Stomach (tissue), 9 donors: ENCODE data around the gene JMJD1C. TPM values are rescaled to one million over a fixed set of nuclear protein-coding genes. Genes with fewer than 3 reads are reported as not detected.

ENCODE experiments used
- DNase-seq, 2 donors: peaks; one replicate each; pipeline versions ENCODE4 v3.0.0 to v3.0.0-alpha.2; 2013 to 2019
- H3K27ac ChIP-seq, 5 donors: fragments of 200-600 bp in 4 of 5; sonication (generic) in 4 of 5; one replicate each; pipeline ENCODE4 v1.5.1; 2013 to 2019; ENCODE audit warnings: mild to moderate bottlenecking in 1 of 5, moderate library complexity in 1 of 5
- H3K27me3 ChIP-seq, 3 donors: fragments of 200-600 bp; sonication (generic); one replicate each; pipeline ENCODE4 v1.5.1; 2017 to 2019; ENCODE audit warnings: mixed run types in 1 of 3
- H3K36me3 ChIP-seq, 4 donors: fragments of 200-600 bp; sonication (generic); 1 replicate in 3 of 4; 2 replicates in 1 of 4; pipeline ENCODE4 v1.5.1; 2016 to 2019
- H3K4me1 ChIP-seq, 4 donors: fragments of 200-600 bp; sonication (generic); one replicate each; pipeline ENCODE4 v1.5.1; 2016 to 2019
- H3K4me3 ChIP-seq, 4 donors: fragments of 200-600 bp; sonication (generic) in 3 of 4; one replicate each; pipeline ENCODE4 v1.5.1; 2016 to 2019; ENCODE audit warnings: mild to moderate bottlenecking in 1 of 4
- H3K9me3 ChIP-seq, 4 donors: fragments of 200-600 bp; sonication (generic); one replicate each; pipeline ENCODE4 v1.5.1; 2016 to 2019
- EP300 ChIP-seq: sonication (generic); formaldehyde crosslinking; IDR thresholded peaks from one replicate; pipeline ENCODE4 v1.6.1; 2017; ENCODE audit warnings: antibody characterized with exemption
- POLR2A ChIP-seq, 4 donors: fragments of 450-650 bp; IDR thresholded peaks; one replicate each; pipeline ENCODE4 v1.6.1; 2016; ENCODE audit warnings: antibody characterized with exemption in 4 of 4, control low read depth in 2 of 4, mild to moderate bottlenecking in 1 of 4, moderate library complexity in 1 of 4
- POLR2AphosphoS5 ChIP-seq, 3 donors: sonication (generic); formaldehyde crosslinking; IDR thresholded peaks; one replicate each; pipeline ENCODE4 v1.6.1; 2016; ENCODE audit warnings: antibody characterized with exemption in 3 of 3
- WGBS, 5 donors: extraction: QIAGEN DNeasy Blood & Tissue Kit in 3 of 5; methylation state at CpG; one replicate each; pipeline versions ENCODE4 v1.1.5 to v1.1.7; 2013 to 2018; 5-methylcytosine and 5-hydroxymethylcytosine counted together
- intact Hi-C: fragments of 100-400 bp; cut with DNase I; formaldehyde crosslinking; loops from one replicate; pipeline ENCODE4 v1.15.1; 2023; ENCODE audit warnings: low total_unique reads
- polyA plus RNA-seq, 3 donors: library from polyadenylated mRNA; stranded (reverse); fragments of 200-250 nt; gene quantifications; one replicate each; pipeline ENCODE4 v1.2.3, GENCODE V29; 2013
- total RNA-seq, 5 donors: library from RNA; depleted of rRNA; stranded (reverse); fragments of >200 nt; gene quantifications; one replicate each; pipeline versions ENCODE4 v1.1.0 to v1.2.3, GENCODE V29; 2014 to 2016
- TF ChIP-seq, protein P1 (sequence below), 7 experiments: fragments of 450-650 bp in 4 of 7; fragments of 200-600 bp in 3 of 7; sonication (generic) in 3 of 7; IDR thresholded peaks; one replicate each; pipeline ENCODE4 v1.5.1; 2016 to 2019; ENCODE audit warnings: antibody characterized with exemption in 7 of 7, control low read depth in 2 of 7, mild to moderate bottlenecking in 1 of 7
- donor health status: healthy with polysubstance abuse.
- donor health status: Bipolar disorder and iron deficiency.
- donor health status: healthy.

The JMJD1C gene
- total and polyA plus RNA-seq, 8 donors = 13.6 to 235 (median 33.5) TPM

DNA sequence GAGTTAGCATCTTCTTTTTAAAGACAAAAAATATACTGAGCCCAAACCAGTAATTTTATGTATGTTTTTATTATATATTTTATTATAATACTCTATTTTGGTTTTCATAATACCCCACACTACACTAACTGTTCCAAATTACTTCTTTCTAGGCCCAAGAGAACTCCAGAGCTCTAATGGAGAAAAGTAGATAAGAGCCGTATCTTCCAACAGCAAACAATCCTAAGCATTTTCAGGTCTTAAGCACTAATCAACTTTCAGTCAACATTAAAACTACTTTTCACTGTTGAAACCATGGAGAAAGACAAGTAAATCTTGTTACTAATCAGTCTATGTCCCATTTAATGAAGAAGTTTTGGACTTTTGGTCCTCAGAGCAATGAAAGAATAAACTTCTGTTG is 55.1 kb downstream of the JMJD1C start:
- Histone ChIP-seq H3K36me3 (no peaks in the 10 kb centered on the region), H3K27ac (no peak overlapping the region), H3K4me1 (peaks cover 3 to 28% (median 12%) of the 10 kb centered on the region in 4 donors), H3K27me3 (no peaks in the 10 kb centered on the region), H3K9me3 (no peaks in the 10 kb centered on the region), H3K4me3 (no peak overlapping the region)
- WGBS, 5 donors = 34 to 72% (median 52%) methylated on average over 1 of the region's 1 CpG
- TF ChIP-seq POLR2A (IDR thresholded peaks at IDR 0.05) (no peak), EP300 (no peak), POLR2AphosphoS5 (IDR thresholded peaks at IDR 0.05) (no peak)
- TF ChIP-seq, protein P1, sequence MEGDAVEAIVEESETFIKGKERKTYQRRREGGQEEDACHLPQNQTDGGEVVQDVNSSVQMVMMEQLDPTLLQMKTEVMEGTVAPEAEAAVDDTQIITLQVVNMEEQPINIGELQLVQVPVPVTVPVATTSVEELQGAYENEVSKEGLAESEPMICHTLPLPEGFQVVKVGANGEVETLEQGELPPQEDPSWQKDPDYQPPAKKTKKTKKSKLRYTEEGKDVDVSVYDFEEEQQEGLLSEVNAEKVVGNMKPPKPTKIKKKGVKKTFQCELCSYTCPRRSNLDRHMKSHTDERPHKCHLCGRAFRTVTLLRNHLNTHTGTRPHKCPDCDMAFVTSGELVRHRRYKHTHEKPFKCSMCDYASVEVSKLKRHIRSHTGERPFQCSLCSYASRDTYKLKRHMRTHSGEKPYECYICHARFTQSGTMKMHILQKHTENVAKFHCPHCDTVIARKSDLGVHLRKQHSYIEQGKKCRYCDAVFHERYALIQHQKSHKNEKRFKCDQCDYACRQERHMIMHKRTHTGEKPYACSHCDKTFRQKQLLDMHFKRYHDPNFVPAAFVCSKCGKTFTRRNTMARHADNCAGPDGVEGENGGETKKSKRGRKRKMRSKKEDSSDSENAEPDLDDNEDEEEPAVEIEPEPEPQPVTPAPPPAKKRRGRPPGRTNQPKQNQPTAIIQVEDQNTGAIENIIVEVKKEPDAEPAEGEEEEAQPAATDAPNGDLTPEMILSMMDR (IDR thresholded peaks at IDR 0.05) = no peak
- no peak for DNase-seq
- intact Hi-C loops = no loop called here

GRCh38 chr10:63409465-63410027 is 56.2 kb downstream of the JMJD1C start:
- DNase-seq = no peak
- 86 to 96% (median 95%) methylated on average over 2 of the region's 2 CpGs for WGBS, 5 donors
- TF ChIP-seq POLR2A (IDR thresholded peaks at IDR 0.05) (no peak), POLR2AphosphoS5 (IDR thresholded peaks at IDR 0.05) (no peak), EP300 (no peak)
- TF ChIP-seq, protein P1 (IDR thresholded peaks at IDR 0.05) = no peak
- H3K27ac ChIP-seq = no peak overlapping the region
- H3K27me3 ChIP-seq = no peaks in the 10 kb centered on the region
- no peaks in the 10 kb centered on the region for H3K9me3 ChIP-seq
- intact Hi-C loops = no loop called here
- peaks cover 1 to 19% (median 5%) of the 10 kb centered on the region in 4 donors for H3K4me1 ChIP-seq
- H3K4me3 ChIP-seq = no peak overlapping the region
- H3K36me3 ChIP-seq = no peaks in the 10 kb centered on the region

- no peak overlapping the region for H3K27ac ChIP-seq
- H3K27me3 ChIP-seq = no peaks in the 10 kb centered on the region
- no peak for TF ChIP-seq POLR2A (IDR thresholded peaks at IDR 0.05)
- TF ChIP-seq POLR2AphosphoS5 (IDR thresholded peaks at IDR 0.05) = no peak
- TF ChIP-seq EP300 = no peak
- TF ChIP-seq, protein P1 (IDR thresholded peaks at IDR 0.05) = no peak
- no peak for DNase-seq
- H3K4me1 ChIP-seq = peaks cover 0 to 13% (median 4%) of the 10 kb centered on the region in 4 donors
- no peaks in the 10 kb centered on the region for H3K9me3 ChIP-seq
- 89 to 100% (median 96%) methylated on average over 1 of the region's 1 CpG for WGBS, 5 donors
- H3K36me3 ChIP-seq = no peaks in the 10 kb centered on the region
- no peak overlapping the region for H3K4me3 ChIP-seq
- intact Hi-C loops = no loop called here
Observed at GRCh38 chr10:63407136-63407662, 58.6 kb downstream of the JMJD1C start.

GRCh38 chr10:63396133-63396761 is 69.5 kb downstream of the JMJD1C start:
- Histone ChIP-seq H3K4me3 (no peak overlapping the region), H3K36me3 (no peaks in the 10 kb centered on the region), H3K27ac (no peak overlapping the region), H3K9me3 (no peaks in the 10 kb centered on the region), H3K27me3 (no peaks in the 10 kb centered on the region), H3K4me1 (peaks cover 0 to 15% (median 4%) of the 10 kb centered on the region in 4 donors)
- intact Hi-C loops = no loop called here
- 33 to 46% (median 39%) methylated on average over 7 of the region's 7 CpGs for WGBS, 5 donors
- DNase-seq = no peak
- TF ChIP-seq, protein P1 (IDR thresholded peaks at IDR 0.05) = no peak
- TF ChIP-seq POLR2AphosphoS5 (IDR thresholded peaks at IDR 0.05) = no peak
- TF ChIP-seq EP300 = no peak
- no peak for TF ChIP-seq POLR2A (IDR thresholded peaks at IDR 0.05)
